ENCODE results near the gene PYGL. TPM values are rescaled to one million over a fixed set of nuclear protein-coding genes. Genes with fewer than 3 reads are reported as not detected.
"Not testable (repeated sequence)": the region's sequence is repeated elsewhere in the genome, so short reads cannot be mapped to it uniquely, and the experiment has no call there.

Gene PYGL
- total and polyA plus RNA-seq, 10 of the 15 experiments (the other 5 are each of a cell fraction or from before 2014, with no cell fraction given): 0.05 to 1.4 (median 0.79) TPM

GRCh38 chr14:50897658-50898175 is 46.6 kb downstream of the PYGL start:
- H4K20me1 ChIP-seq (ENCODE audit: control insufficient read depth, insufficient read depth): no peaks in the 10 kb centered on the region
- intact Hi-C loops (cut with micrococcal nuclease; ENCODE audit: unreplicated experiment) (no loop called here), in situ Hi-C loops (cut with MboI) (no loop called here)
- H3K4me3 ChIP-seq: no peak overlapping the region
- TF ChIP-seq ETV6 (conservative IDR thresholded peaks at IDR 0.05 in 1 of 2, IDR thresholded peaks at IDR 0.05 in 1 of 2; ENCODE audit: borderline replicate concordance in 1 of 2, low read depth in 1 of 2) (no peak), ELK1 (IDR thresholded peaks at IDR 0.05; ENCODE audit: low read depth, low read length) (no peak), KAT2A (conservative IDR thresholded peaks at IDR 0.05; ENCODE audit: control insufficient read depth, low read depth, low read length) (no peak), BACH1 (IDR thresholded peaks at IDR 0.05; ENCODE audit: borderline replicate concordance) (no peak), CBX5 (IDR thresholded peaks at IDR 0.05; ENCODE audit: low read depth) (no peak), POLR2A (IDR thresholded peaks at IDR 0.05; ENCODE audit: low read depth, low read length) (no peak), CREB1 (IDR thresholded peaks at IDR 0.05; ENCODE audit: low read depth) (no peak), NFYB (IDR thresholded peaks at IDR 0.05; ENCODE audit: insufficient read depth, low read depth, low read length) (no peak), SUZ12 (IDR thresholded peaks at IDR 0.05; ENCODE audit: unreplicated experiment) (no peak)
- no peak overlapping the region for H2AFZ ChIP-seq (ENCODE audit: control insufficient read depth, low read depth, low read length)
- POLR2A ChIA-PET: interaction anchor here (0.7 kb wide), 1 partner anchor 27 kb away, joined by 8 read pairs; no protein-coding TSS in a partner anchor
- 37% methylated on average over 6 of the region's 6 CpGs for WGBS (ENCODE audit: insufficient coverage, insufficient replicate concordance, low lambda C conversion rate, missing lambda C conversion rate)
- no peak overlapping the region for H3K9ac ChIP-seq (ENCODE audit: control insufficient read depth, insufficient read depth, low read length)
- H3K9me3 ChIP-seq (replicated peaks; ENCODE audit: control insufficient read depth, insufficient read depth, low read length): no peaks in the 10 kb centered on the region
- no peaks in the 10 kb centered on the region for H3K79me2 ChIP-seq (ENCODE audit: control insufficient read depth, insufficient read depth, low read length)
- no peak overlapping the region for H3K4me2 ChIP-seq (ENCODE audit: control insufficient read depth, insufficient read depth)
- no TSS peak for BruUV-seq (replicated peaks)
- FAIRE-seq (no peak), ATAC-seq (no peak), DNase-seq (ENCODE audit: low read depth, low spot score) (no peak)
- H3K27ac ChIP-seq (ENCODE audit: control insufficient read depth, insufficient read depth): no peak overlapping the region
- no peaks in the 10 kb centered on the region for H3K4me1 ChIP-seq (ENCODE audit: control insufficient read depth, insufficient read depth, low read length)
- SMC1A ChIA-PET (ENCODE audit: uncharacterized antibody, unreplicated experiment): interaction anchor here (1.2 kb wide), 1 partner anchor 191 kb away, joined by 3 read pairs; no protein-coding TSS in a partner anchor
- RAD21 ChIA-PET (ENCODE audit: unreplicated experiment): no interaction called here
- H3K36me3 ChIP-seq (ENCODE audit: control insufficient read depth in 2 of 2, insufficient read depth in 2 of 2, low read length in 1 of 2): no peaks in the 10 kb centered on the region
- H3K27me3 ChIP-seq (replicated peaks in 1 of 2; ENCODE audit: control insufficient read depth in 2 of 2, insufficient read depth in 2 of 2, low read length in 1 of 2): peaks cover 0 to 1% of the 10 kb centered on the region in 2 experiments; a peak in 1 of 4 replicates
- CTCF ChIA-PET: interaction anchor here (0.6 kb wide), 1 partner anchor 385 kb away, joined by 3 read pairs; no protein-coding TSS in a partner anchor

GRCh38 chr14:50897005-50897404 is 47.3 kb downstream of the PYGL start:
- H2AFZ ChIP-seq (ENCODE audit: control insufficient read depth, low read depth, low read length); intact Hi-C loops (cut with micrococcal nuclease; ENCODE audit: unreplicated experiment); H3K79me2 ChIP-seq (ENCODE audit: control insufficient read depth, insufficient read depth, low read length); BruUV-seq (replicated peaks); H3K36me3 ChIP-seq (ENCODE audit: control insufficient read depth in 2 of 2, insufficient read depth in 2 of 2, low read length in 1 of 2); H3K27me3 ChIP-seq (replicated peaks in 1 of 2; ENCODE audit: control insufficient read depth in 2 of 2, insufficient read depth in 2 of 2, low read length in 1 of 2); H3K9me3 ChIP-seq (replicated peaks; ENCODE audit: control insufficient read depth, insufficient read depth, low read length); CTCF ChIA-PET; H3K27ac ChIP-seq (ENCODE audit: control insufficient read depth, insufficient read depth); ATAC-seq; H4K20me1 ChIP-seq (ENCODE audit: control insufficient read depth, insufficient read depth); H3K4me3 ChIP-seq; H3K9ac ChIP-seq (ENCODE audit: control insufficient read depth, insufficient read depth, low read length); H3K4me1 ChIP-seq (ENCODE audit: control insufficient read depth, insufficient read depth, low read length); DNase-seq (ENCODE audit: low read depth, low spot score); H3K4me2 ChIP-seq (ENCODE audit: control insufficient read depth, insufficient read depth); FAIRE-seq; in situ Hi-C loops (cut with MboI): not testable (repeated sequence)
- RAD21 ChIA-PET (ENCODE audit: unreplicated experiment): interaction anchor here (0.7 kb wide), 1 partner anchor 317 kb away, joined by 3 read pairs; no protein-coding TSS in a partner anchor
- SMC1A ChIA-PET (ENCODE audit: uncharacterized antibody, unreplicated experiment): interaction anchor here (1.2 kb wide), 1 partner anchor 192 kb away, joined by 3 read pairs; no protein-coding TSS in a partner anchor
- 0% methylated on average over 1 of the region's 1 CpG for WGBS (ENCODE audit: insufficient coverage, insufficient replicate concordance, low lambda C conversion rate, missing lambda C conversion rate)
- POLR2A ChIA-PET: interaction anchor here (0.7 kb wide), 1 partner anchor 27 kb away, joined by 8 read pairs; no protein-coding TSS in a partner anchor

- DNase-seq (ENCODE audit: low read depth, low spot score); H3K4me1 ChIP-seq (ENCODE audit: control insufficient read depth, insufficient read depth, low read length); H3K27me3 ChIP-seq (replicated peaks in 1 of 2; ENCODE audit: control insufficient read depth in 2 of 2, insufficient read depth in 2 of 2, low read length in 1 of 2); in situ Hi-C loops (cut with MboI); H3K27ac ChIP-seq (ENCODE audit: control insufficient read depth, insufficient read depth); H3K4me2 ChIP-seq (ENCODE audit: control insufficient read depth, insufficient read depth); H3K36me3 ChIP-seq (ENCODE audit: control insufficient read depth in 2 of 2, insufficient read depth in 2 of 2, low read length in 1 of 2); H3K79me2 ChIP-seq (ENCODE audit: control insufficient read depth, insufficient read depth, low read length); CTCF ChIA-PET; RAD21 ChIA-PET (ENCODE audit: unreplicated experiment); H3K4me3 ChIP-seq; POLR2A ChIA-PET; intact Hi-C loops (cut with micrococcal nuclease; ENCODE audit: unreplicated experiment); FAIRE-seq; ATAC-seq; H2AFZ ChIP-seq (ENCODE audit: control insufficient read depth, low read depth, low read length); H3K9ac ChIP-seq (ENCODE audit: control insufficient read depth, insufficient read depth, low read length); BruUV-seq (replicated peaks); H3K9me3 ChIP-seq (replicated peaks; ENCODE audit: control insufficient read depth, insufficient read depth, low read length); H4K20me1 ChIP-seq (ENCODE audit: control insufficient read depth, insufficient read depth): not testable (repeated sequence)
- SMC1A ChIA-PET (ENCODE audit: uncharacterized antibody, unreplicated experiment): interaction anchor here (1.2 kb wide), 1 partner anchor 192 kb away, joined by 3 read pairs; no protein-coding TSS in a partner anchor
- 45% methylated on average over 5 of the region's 7 CpGs for WGBS (ENCODE audit: insufficient coverage, insufficient replicate concordance, low lambda C conversion rate, missing lambda C conversion rate)
These were observed 47.9 kb downstream of the PYGL start for GRCh38 chr14:50896421-50896820.
